ENCODE measurements around the gene AKR1E2. TPM values are rescaled to one million over a fixed set of nuclear protein-coding genes. Genes with fewer than 3 reads are reported as not detected.

AKR1E2 gene
- total and polyA plus RNA-seq, 10 of the 15 experiments (the other 5 are each of a cell fraction or from before 2014, with no cell fraction given), result not detected

DNA sequence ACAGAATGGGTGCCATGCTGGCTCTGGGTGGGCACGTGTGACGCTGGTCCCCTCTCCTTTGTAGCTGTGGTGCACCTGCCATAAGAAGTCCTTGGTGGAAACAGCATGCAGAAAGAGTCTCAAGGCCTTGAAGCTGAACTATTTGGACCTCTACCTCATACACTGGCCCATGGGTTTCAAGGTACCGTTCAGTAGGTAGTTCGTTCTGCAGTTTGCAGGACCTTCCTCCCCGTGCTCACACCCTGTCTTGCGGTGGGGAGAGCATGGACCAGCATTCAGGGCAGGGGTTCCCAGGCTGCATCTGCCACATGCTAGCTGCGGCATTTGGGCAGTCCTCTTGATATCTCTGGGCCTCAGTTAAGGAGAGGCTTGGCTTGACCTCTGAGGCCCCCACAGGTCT, 7.3 kb downstream of the AKR1E2 start (continued):
- TF ChIP-seq TCF7 (IDR thresholded peaks at IDR 0.05; ENCODE audit: borderline replicate concordance), result no peak

DNA sequence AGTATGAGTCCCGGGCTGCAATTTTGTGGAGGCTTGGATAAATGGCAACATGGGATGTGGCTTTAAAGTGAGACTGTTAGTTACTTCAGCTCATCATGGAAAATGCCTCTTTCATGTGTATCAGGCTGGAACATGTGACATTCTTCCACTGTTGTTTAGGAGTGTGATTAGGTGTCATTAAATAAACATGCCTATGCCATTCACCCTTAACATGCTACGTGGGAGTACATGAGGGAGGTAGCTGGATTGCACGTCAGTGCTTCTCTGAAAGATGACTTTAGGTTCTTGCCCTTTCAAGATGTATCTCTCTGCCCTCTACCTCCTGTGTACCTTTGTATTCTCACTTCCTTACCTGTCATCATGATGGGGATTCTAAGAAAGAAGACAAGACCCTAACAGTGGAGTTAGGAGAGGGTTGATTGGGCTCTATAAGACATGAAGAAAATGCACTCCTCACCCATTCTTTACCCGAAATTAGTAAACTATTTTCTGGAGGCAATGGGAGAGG, 8.9 kb downstream of the AKR1E2 start:
- in situ Hi-C loops (cut with MboI) (no loop called here), intact Hi-C loops (cut with micrococcal nuclease; ENCODE audit: unreplicated experiment) (no loop called here)
- H3K4me3 ChIP-seq, result no peak overlapping the region
- no peak for TF ChIP-seq TCF12 (IDR thresholded peaks at IDR 0.05; ENCODE audit: low read depth, low read length)
- TF ChIP-seq FOXK2 (IDR thresholded peaks at IDR 0.05), result no peak
- TF ChIP-seq, protein P1, sequence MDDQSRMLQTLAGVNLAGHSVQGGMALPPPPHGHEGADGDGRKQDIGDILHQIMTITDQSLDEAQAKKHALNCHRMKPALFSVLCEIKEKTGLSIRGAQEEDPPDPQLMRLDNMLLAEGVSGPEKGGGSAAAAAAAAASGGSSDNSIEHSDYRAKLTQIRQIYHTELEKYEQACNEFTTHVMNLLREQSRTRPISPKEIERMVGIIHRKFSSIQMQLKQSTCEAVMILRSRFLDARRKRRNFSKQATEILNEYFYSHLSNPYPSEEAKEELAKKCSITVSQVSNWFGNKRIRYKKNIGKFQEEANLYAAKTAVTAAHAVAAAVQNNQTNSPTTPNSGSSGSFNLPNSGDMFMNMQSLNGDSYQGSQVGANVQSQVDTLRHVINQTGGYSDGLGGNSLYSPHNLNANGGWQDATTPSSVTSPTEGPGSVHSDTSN (IDR thresholded peaks at IDR 0.05; ENCODE audit: insufficient replicate concordance, low read depth, low read length), result no peak
- TF ChIP-seq, protein P2, sequence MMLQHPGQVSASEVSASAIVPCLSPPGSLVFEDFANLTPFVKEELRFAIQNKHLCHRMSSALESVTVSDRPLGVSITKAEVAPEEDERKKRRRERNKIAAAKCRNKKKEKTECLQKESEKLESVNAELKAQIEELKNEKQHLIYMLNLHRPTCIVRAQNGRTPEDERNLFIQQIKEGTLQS (IDR thresholded peaks at IDR 0.05; ENCODE audit: borderline replicate concordance, extremely low read depth, low read depth, low read length), result no peak
- no peak for TF ChIP-seq JUND (IDR thresholded peaks at IDR 0.05; ENCODE audit: low read depth, low read length)
- no peak for TF ChIP-seq STAT1 (conservative IDR thresholded peaks at IDR 0.05)
- TF ChIP-seq, protein P3, sequence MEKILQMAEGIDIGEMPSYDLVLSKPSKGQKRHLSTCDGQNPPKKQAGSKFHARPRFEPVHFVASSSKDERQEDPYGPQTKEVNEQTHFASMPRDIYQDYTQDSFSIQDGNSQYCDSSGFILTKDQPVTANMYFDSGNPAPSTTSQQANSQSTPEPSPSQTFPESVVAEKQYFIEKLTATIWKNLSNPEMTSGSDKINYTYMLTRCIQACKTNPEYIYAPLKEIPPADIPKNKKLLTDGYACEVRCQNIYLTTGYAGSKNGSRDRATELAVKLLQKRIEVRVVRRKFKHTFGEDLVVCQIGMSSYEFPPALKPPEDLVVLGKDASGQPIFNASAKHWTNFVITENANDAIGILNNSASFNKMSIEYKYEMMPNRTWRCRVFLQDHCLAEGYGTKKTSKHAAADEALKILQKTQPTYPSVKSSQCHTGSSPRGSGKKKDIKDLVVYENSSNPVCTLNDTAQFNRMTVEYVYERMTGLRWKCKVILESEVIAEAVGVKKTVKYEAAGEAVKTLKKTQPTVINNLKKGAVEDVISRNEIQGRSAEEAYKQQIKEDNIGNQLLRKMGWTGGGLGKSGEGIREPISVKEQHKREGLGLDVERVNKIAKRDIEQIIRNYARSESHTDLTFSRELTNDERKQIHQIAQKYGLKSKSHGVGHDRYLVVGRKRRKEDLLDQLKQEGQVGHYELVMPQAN (conservative IDR thresholded peaks at IDR 0.05), result no peak
- TF ChIP-seq NFYA (IDR thresholded peaks at IDR 0.05; ENCODE audit: borderline replicate concordance, low read depth, low read length), result no peak
- no peak for TF ChIP-seq ASH2L (IDR thresholded peaks at IDR 0.05; ENCODE audit: borderline replicate concordance, low read depth)
- no peak for TF ChIP-seq DPF2 (IDR thresholded peaks at IDR 0.05)
- TF ChIP-seq, protein P4, sequence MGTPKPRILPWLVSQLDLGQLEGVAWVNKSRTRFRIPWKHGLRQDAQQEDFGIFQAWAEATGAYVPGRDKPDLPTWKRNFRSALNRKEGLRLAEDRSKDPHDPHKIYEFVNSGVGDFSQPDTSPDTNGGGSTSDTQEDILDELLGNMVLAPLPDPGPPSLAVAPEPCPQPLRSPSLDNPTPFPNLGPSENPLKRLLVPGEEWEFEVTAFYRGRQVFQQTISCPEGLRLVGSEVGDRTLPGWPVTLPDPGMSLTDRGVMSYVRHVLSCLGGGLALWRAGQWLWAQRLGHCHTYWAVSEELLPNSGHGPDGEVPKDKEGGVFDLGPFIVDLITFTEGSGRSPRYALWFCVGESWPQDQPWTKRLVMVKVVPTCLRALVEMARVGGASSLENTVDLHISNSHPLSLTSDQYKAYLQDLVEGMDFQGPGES (IDR thresholded peaks at IDR 0.05), result no peak
- TF ChIP-seq ZSCAN29 (IDR thresholded peaks at IDR 0.05), result no peak
- no peak for TF ChIP-seq PML (IDR thresholded peaks at IDR 0.05; ENCODE audit: low read length)
- TF ChIP-seq TAF1 (IDR thresholded peaks at IDR 0.05; ENCODE audit: borderline replicate concordance, low read depth, low read length), result no peak
- no peak for TF ChIP-seq FOS (IDR thresholded peaks at IDR 0.05; ENCODE audit: borderline replicate concordance, extremely low read depth, insufficient read length)
- 7% methylated on average over 4 of the region's 4 CpGs for WGBS (ENCODE audit: insufficient coverage, insufficient replicate concordance, low lambda C conversion rate, missing lambda C conversion rate)
- H3K9me3 ChIP-seq (replicated peaks; ENCODE audit: control insufficient read depth, insufficient read depth, low read length), result no peaks in the 10 kb centered on the region
- no peaks in the 10 kb centered on the region; a peak in 1 of 4 replicates for H3K27me3 ChIP-seq (replicated peaks in 1 of 2; ENCODE audit: control insufficient read depth in 2 of 2, insufficient read depth in 2 of 2, low read length in 1 of 2)
- H3K27ac ChIP-seq (ENCODE audit: control insufficient read depth, insufficient read depth), result no peak overlapping the region
- CTCF ChIA-PET, result no interaction called here
- H2AFZ ChIP-seq (ENCODE audit: control insufficient read depth, low read depth, low read length), result no peak overlapping the region
- no peak overlapping the region for H3K9ac ChIP-seq (ENCODE audit: control insufficient read depth, insufficient read depth, low read length)
- no peaks in the 10 kb centered on the region for H4K20me1 ChIP-seq (ENCODE audit: control insufficient read depth, insufficient read depth)
- no peaks in the 10 kb centered on the region for H3K4me1 ChIP-seq (ENCODE audit: control insufficient read depth, insufficient read depth, low read length)
- RAD21 ChIA-PET (ENCODE audit: unreplicated experiment), result no interaction called here
- H3K79me2 ChIP-seq (ENCODE audit: control insufficient read depth, insufficient read depth, low read length), result no peaks in the 10 kb centered on the region
- ATAC-seq (no peak), FAIRE-seq (no peak), DNase-seq (ENCODE audit: low read depth, low spot score) (no peak)
- H3K36me3 ChIP-seq (ENCODE audit: control insufficient read depth in 2 of 2, insufficient read depth in 2 of 2, low read length in 1 of 2), result no peaks in the 10 kb centered on the region
- POLR2A ChIA-PET, result no interaction called here
- SMC1A ChIA-PET (ENCODE audit: uncharacterized antibody, unreplicated experiment), result no interaction called here
- no peak overlapping the region for H3K4me2 ChIP-seq (ENCODE audit: control insufficient read depth, insufficient read depth)
- BruUV-seq (replicated peaks), result no TSS peak

Data from GM12878 (cell line).